ENCODE data around the gene TJP2. TPM values are rescaled to one million over a fixed set of nuclear protein-coding genes. Genes with fewer than 3 reads are reported as not detected.

Gene TJP2
- total RNA-seq, 2 donors from 2014 or later, result 45.1 to 53.0 TPM

DNA sequence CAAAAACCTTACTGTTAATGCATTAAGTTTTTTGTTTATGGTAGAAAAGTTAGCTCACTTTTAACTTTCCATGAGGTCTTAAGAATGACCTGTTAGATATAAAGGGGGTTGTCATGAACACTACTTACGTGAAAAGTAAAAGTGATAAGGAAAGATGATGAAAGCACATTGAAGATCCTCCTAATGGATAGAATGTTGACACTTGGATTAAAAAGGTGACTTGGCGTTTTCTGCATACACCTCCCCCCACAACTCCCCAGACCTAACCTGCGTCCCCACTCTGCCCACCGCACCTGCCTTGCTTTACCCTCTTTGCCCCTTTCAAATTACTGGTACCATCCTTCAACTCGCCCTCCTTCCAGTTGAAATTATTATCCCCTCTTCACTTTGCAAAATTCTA, 32.0 kb downstream of the TJP2 start:
- H3K9me3 ChIP-seq (ENCODE audit: control insufficient read depth, low read length), result no peaks in the 10 kb centered on the region
- H3K27ac Mint-ChIP-seq, result peak overlapping the region; percentile 84
- no peaks in the 10 kb centered on the region for H3K27me3 Mint-ChIP-seq (ENCODE audit: insufficient read depth)
- peaks cover 35% of the 10 kb centered on the region for H3K4me1 Mint-ChIP-seq
- no peak for DNase-seq
- H3K36me3 Mint-ChIP-seq (ENCODE audit: low read depth), result no peaks in the 10 kb centered on the region
- no peak overlapping the region for H3K9ac ChIP-seq (ENCODE audit: extremely low read depth, low read length, poor library complexity, severe bottlenecking)
- 82 to 90% methylated on average over 2 to 5 of the region's 5 CpGs for WGBS, 2 experiments (ENCODE audit: insufficient coverage in 1 of 2, insufficient read length in 1 of 2)
- no peak overlapping the region for H3K4me3 Mint-ChIP-seq
- TF ChIP-seq, protein P1, sequence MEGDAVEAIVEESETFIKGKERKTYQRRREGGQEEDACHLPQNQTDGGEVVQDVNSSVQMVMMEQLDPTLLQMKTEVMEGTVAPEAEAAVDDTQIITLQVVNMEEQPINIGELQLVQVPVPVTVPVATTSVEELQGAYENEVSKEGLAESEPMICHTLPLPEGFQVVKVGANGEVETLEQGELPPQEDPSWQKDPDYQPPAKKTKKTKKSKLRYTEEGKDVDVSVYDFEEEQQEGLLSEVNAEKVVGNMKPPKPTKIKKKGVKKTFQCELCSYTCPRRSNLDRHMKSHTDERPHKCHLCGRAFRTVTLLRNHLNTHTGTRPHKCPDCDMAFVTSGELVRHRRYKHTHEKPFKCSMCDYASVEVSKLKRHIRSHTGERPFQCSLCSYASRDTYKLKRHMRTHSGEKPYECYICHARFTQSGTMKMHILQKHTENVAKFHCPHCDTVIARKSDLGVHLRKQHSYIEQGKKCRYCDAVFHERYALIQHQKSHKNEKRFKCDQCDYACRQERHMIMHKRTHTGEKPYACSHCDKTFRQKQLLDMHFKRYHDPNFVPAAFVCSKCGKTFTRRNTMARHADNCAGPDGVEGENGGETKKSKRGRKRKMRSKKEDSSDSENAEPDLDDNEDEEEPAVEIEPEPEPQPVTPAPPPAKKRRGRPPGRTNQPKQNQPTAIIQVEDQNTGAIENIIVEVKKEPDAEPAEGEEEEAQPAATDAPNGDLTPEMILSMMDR (conservative IDR thresholded peaks at IDR 0.05), result no peak
- H3K27me3 ChIP-seq (ENCODE audit: control insufficient read depth, insufficient read depth, low read length, poor library complexity, severe bottlenecking), result no peaks in the 10 kb centered on the region
- peaks cover 6% of the 10 kb centered on the region for H3K36me3 ChIP-seq (ENCODE audit: control insufficient read depth, insufficient read depth, low read length)
- H3K9me3 Mint-ChIP-seq, result no peaks in the 10 kb centered on the region
- no peak overlapping the region for H3K4me3 ChIP-seq (ENCODE audit: low read length)
- H3K27ac ChIP-seq (ENCODE audit: low read depth, low read length), result no peak overlapping the region
- peaks cover 5% of the 10 kb centered on the region for H3K4me1 ChIP-seq (ENCODE audit: control insufficient read depth, insufficient read depth, low read length)

DNA sequence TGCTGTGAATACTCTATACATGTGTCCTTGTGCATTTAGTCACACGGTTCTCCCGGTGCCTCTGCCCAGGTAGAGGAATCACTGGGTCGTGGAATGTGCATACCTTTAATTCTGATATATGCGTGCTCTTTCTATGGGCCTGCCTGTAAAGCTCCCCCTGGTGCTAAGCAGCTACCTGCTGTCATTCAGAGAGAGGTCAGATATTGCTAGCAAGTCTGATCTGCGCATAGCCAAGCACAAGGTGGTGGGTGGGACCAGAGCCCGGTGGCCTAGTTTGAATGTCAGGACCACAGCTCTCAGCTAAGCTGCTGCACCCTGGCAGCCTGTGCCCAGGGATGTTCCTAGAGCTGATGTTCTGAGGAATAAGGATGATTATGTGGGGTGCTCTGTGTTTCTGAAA, 33.4 kb downstream of the TJP2 start:
- Histone ChIP-seq H3K9me3 (ENCODE audit: control insufficient read depth, low read length) (no peaks in the 10 kb centered on the region), H3K36me3 (ENCODE audit: control insufficient read depth, insufficient read depth, low read length) (no peaks in the 10 kb centered on the region), H3K27me3 (ENCODE audit: control insufficient read depth, insufficient read depth, low read length, poor library complexity, severe bottlenecking) (no peaks in the 10 kb centered on the region), H3K9ac (ENCODE audit: extremely low read depth, low read length, poor library complexity, severe bottlenecking) (no peak overlapping the region), H3K4me1 (ENCODE audit: control insufficient read depth, insufficient read depth, low read length) (peaks cover 5% of the 10 kb centered on the region), H3K4me3 (ENCODE audit: low read length) (no peak overlapping the region), H3K27ac (ENCODE audit: low read depth, low read length) (no peak overlapping the region)
- H3K4me1 Mint-ChIP-seq, result peaks cover 35% of the 10 kb centered on the region
- H3K9me3 Mint-ChIP-seq, result no peaks in the 10 kb centered on the region
- DNase-seq, result peak; percentile 65
- H3K4me3 Mint-ChIP-seq, result no peak overlapping the region
- no peak overlapping the region for H3K27ac Mint-ChIP-seq
- H3K36me3 Mint-ChIP-seq (ENCODE audit: low read depth), result no peaks in the 10 kb centered on the region
- TF ChIP-seq, protein P1 (conservative IDR thresholded peaks at IDR 0.05), result peak; percentile 52
- H3K27me3 Mint-ChIP-seq (ENCODE audit: insufficient read depth), result no peaks in the 10 kb centered on the region
- 49 to 58% methylated on average over 4 to 6 of the region's 6 CpGs for WGBS, 2 experiments (ENCODE audit: insufficient coverage in 1 of 2, insufficient read length in 1 of 2)

DNA sequence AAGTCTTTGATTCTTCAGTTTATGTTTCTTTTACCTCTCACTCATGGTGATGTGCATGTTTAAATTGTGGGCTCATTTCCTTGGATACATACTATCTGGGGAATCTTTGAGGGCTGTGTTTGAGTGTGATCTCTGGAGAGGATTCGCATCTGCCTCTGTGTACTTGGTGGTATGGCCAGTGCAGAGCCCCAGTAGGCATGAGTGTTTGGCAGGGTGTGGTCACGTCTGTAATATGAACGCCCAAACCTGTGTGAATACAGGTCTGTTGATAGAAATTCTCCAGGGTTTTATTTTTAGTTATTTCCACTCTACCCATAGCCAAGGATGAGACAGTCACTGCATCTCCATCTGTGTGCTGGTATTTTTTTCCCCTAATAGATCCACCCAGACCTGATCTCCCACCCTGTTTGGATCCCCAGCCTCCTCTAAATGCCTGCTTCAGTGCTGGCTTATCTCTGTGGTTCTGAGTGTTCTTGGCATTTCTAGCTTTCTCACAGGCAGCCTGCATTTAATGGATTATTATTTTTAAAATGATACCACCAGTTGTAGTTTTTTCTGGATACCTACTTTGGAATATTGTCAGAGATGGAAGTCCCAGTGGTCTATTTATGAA, 37.5 kb downstream of the TJP2 start:
- Histone ChIP-seq H3K36me3 (ENCODE audit: control insufficient read depth, insufficient read depth, low read length) (no peaks in the 10 kb centered on the region), H3K4me1 (ENCODE audit: control insufficient read depth, insufficient read depth, low read length) (no peaks in the 10 kb centered on the region), H3K27me3 (ENCODE audit: control insufficient read depth, insufficient read depth, low read length, poor library complexity, severe bottlenecking) (no peaks in the 10 kb centered on the region), H3K9me3 (ENCODE audit: control insufficient read depth, low read length) (no peaks in the 10 kb centered on the region), H3K9ac (ENCODE audit: extremely low read depth, low read length, poor library complexity, severe bottlenecking) (no peak overlapping the region), H3K4me3 (ENCODE audit: low read length) (no peak overlapping the region), H3K27ac (ENCODE audit: low read depth, low read length) (no peak overlapping the region)
- Mint-ChIP-seq H3K4me1 (peaks cover 10% of the 10 kb centered on the region), H3K9me3 (no peaks in the 10 kb centered on the region), H3K36me3 (ENCODE audit: low read depth) (peaks cover 3% of the 10 kb centered on the region), H3K27ac (no peak overlapping the region), H3K27me3 (ENCODE audit: insufficient read depth) (no peaks in the 10 kb centered on the region), H3K4me3 (no peak overlapping the region)
- WGBS, 2 experiments (ENCODE audit: insufficient coverage in 1 of 2, insufficient read length in 1 of 2), result 94 to 100% methylated on average over 1 to 3 of the region's 3 CpGs
- TF ChIP-seq, protein P1 (conservative IDR thresholded peaks at IDR 0.05), result no peak
- DNase-seq, result no peak
